Natural killer cell treated with Interleukin-12 subunit alpha and Interleukin-12 subunit beta and Interleukin-15 and Interleukin-18, amount 100 ng/mL, for 72 hours (primary cell): ENCODE measurements around the gene CSF2. TPM values are rescaled to one million over a fixed set of nuclear protein-coding genes. Genes with fewer than 3 reads are reported as not detected.

Experiments used
- ATAC-seq, 2 donors: fragments of 150-1000 bp; cut with Tn5 transposase in 1 of 2; sonication (Bioruptor Pico), chemical (Tn5 transposase) in 1 of 2; 2 replicates each; pipeline ENCODE4 v1.10.0; 2021
- DNase-seq: peaks from one replicate; pipeline ENCODE4 v3.0.0; 2022; ENCODE audit warnings: low spot score
- H3K27ac Mint-ChIP-seq, 2 donors: 1 replicate in 1 of 2; 2 replicates in 1 of 2; pipeline ENCODE4 v1.8.0; 2022; ENCODE audit warnings: mixed read lengths in 2 of 2, mild to moderate bottlenecking in 1 of 2, moderate library complexity in 1 of 2
- H3K27me3 Mint-ChIP-seq, 2 donors: 1 replicate in 1 of 2; 2 replicates in 1 of 2; pipeline ENCODE4 v1.8.0; 2022; ENCODE audit warnings: mixed read lengths in 2 of 2
- H3K36me3 Mint-ChIP-seq: one replicate; pipeline ENCODE4 v1.8.0; 2022; ENCODE audit warnings: mixed read lengths
- H3K4me1 Mint-ChIP-seq, 2 donors: 1 replicate in 1 of 2; 2 replicates in 1 of 2; pipeline ENCODE4 v1.8.0; 2022; ENCODE audit warnings: low read depth in 2 of 2, mixed read lengths in 2 of 2, mild to moderate bottlenecking in 1 of 2
- H3K4me3 Mint-ChIP-seq: one replicate; pipeline ENCODE4 v1.8.0; 2022; ENCODE audit warnings: mixed read lengths
- H3K9me3 Mint-ChIP-seq: 2 replicates; pipeline ENCODE4 v1.8.0; 2022; ENCODE audit warnings: mixed read lengths
- total RNA-seq, 2 donors: library from RNA; stranded (reverse); gene quantifications; one replicate each; pipeline ENCODE4 v1.2.3, GENCODE V29; 2022

Gene CSF2
- total RNA-seq, 2 donors from 2014 or later, result 41.4 to 125 TPM

- ATAC-seq (no peak), DNase-seq (peak; percentile 57)
- no peak overlapping the region for H3K4me3 Mint-ChIP-seq
- no peak overlapping the region for H3K27ac Mint-ChIP-seq
- peaks cover 0 to 2% of the 10 kb centered on the region in 2 donors for H3K27me3 Mint-ChIP-seq
- H3K36me3 Mint-ChIP-seq, result no peaks in the 10 kb centered on the region
- H3K4me1 Mint-ChIP-seq, result peaks cover 42 to 63% of the 10 kb centered on the region in 2 donors
- H3K9me3 Mint-ChIP-seq, result no peaks in the 10 kb centered on the region
Measured at GRCh38 chr5:132067941-132068808, 5.4 kb upstream of the CSF2 start.

GRCh38 chr5:132069561-132069960 lies 4.0 kb upstream of the CSF2 start:
- ATAC-seq (no peak), DNase-seq (peak; percentile 58)
- H3K27me3 Mint-ChIP-seq, result peaks cover 0 to 2% of the 10 kb centered on the region in 2 donors
- no peaks in the 10 kb centered on the region for H3K36me3 Mint-ChIP-seq
- peaks cover 31 to 59% of the 10 kb centered on the region in 2 donors for H3K4me1 Mint-ChIP-seq
- peak overlapping the region in 1 of 2 donors; percentile 55 for H3K27ac Mint-ChIP-seq
- no peaks in the 10 kb centered on the region for H3K9me3 Mint-ChIP-seq
- no peak overlapping the region for H3K4me3 Mint-ChIP-seq

- Mint-ChIP-seq H3K27ac (no peak overlapping the region), H3K4me1 (peaks cover 26 to 59% of the 10 kb centered on the region in 2 donors), H3K36me3 (no peaks in the 10 kb centered on the region), H3K27me3 (peaks cover 0 to 2% of the 10 kb centered on the region in 2 donors), H3K4me3 (no peak overlapping the region), H3K9me3 (no peaks in the 10 kb centered on the region)
- peak; percentile 13 for DNase-seq
- ATAC-seq, result no peak
Measured at GRCh38 chr5:132069994-132070393, 3.6 kb upstream of the CSF2 start.

GRCh38 chr5:132070460-132071337 lies 2.9 kb upstream of the CSF2 start:
- no peaks in the 10 kb centered on the region for H3K36me3 Mint-ChIP-seq
- no peaks in the 10 kb centered on the region for H3K9me3 Mint-ChIP-seq
- H3K4me1 Mint-ChIP-seq, result peaks cover 20 to 53% of the 10 kb centered on the region in 2 donors
- ATAC-seq, result no peak
- H3K4me3 Mint-ChIP-seq, result no peak overlapping the region
- DNase-seq, result peak; percentile 47
- no peak overlapping the region for H3K27ac Mint-ChIP-seq
- peaks cover 0 to 2% of the 10 kb centered on the region in 2 donors for H3K27me3 Mint-ChIP-seq

- no peak for DNase-seq
- Mint-ChIP-seq H3K4me3 (no peak overlapping the region), H3K36me3 (no peaks in the 10 kb centered on the region), H3K27me3 (no peaks in the 10 kb centered on the region), H3K4me1 (peaks cover 20 to 49% of the 10 kb centered on the region in 2 donors), H3K9me3 (no peaks in the 10 kb centered on the region), H3K27ac (peak overlapping the region in 1 of 2 donors; percentile 66)
- ATAC-seq, result no peak
Measured at GRCh38 chr5:132071338-132071707, 2.3 kb upstream of the CSF2 start.

- H3K27me3 Mint-ChIP-seq, result no peaks in the 10 kb centered on the region
- no peaks in the 10 kb centered on the region for H3K9me3 Mint-ChIP-seq
- ATAC-seq (no peak), DNase-seq (no peak)
- no peaks in the 10 kb centered on the region for H3K36me3 Mint-ChIP-seq
- peak overlapping the region in 1 of 2 donors; percentile 66 for H3K27ac Mint-ChIP-seq
- no peak overlapping the region for H3K4me3 Mint-ChIP-seq
- H3K4me1 Mint-ChIP-seq, result peaks cover 20 to 48% of the 10 kb centered on the region in 2 donors
Measured at GRCh38 chr5:132072070-132072469, 1.5 kb upstream of the CSF2 start.

- Mint-ChIP-seq H3K27ac (peak overlapping the region in 1 of 2 donors; percentile 66), H3K4me3 (no peak overlapping the region), H3K9me3 (no peaks in the 10 kb centered on the region), H3K4me1 (peaks cover 20 to 49% of the 10 kb centered on the region in 2 donors), H3K36me3 (no peaks in the 10 kb centered on the region), H3K27me3 (no peaks in the 10 kb centered on the region)
- ATAC-seq (no peak), DNase-seq (no peak)
Measured at GRCh38 chr5:132072528-132072927, 1.1 kb upstream of the CSF2 start.

- Mint-ChIP-seq H3K4me3 (peak overlapping the region; percentile 36), H3K27ac (peak overlapping the region in 1 of 2 donors; percentile 77), H3K9me3 (no peaks in the 10 kb centered on the region), H3K27me3 (no peaks in the 10 kb centered on the region), H3K36me3 (no peaks in the 10 kb centered on the region), H3K4me1 (peaks cover 16 to 44% of the 10 kb centered on the region in 2 donors)
- ATAC-seq, result no peak
- DNase-seq, result no peak
Measured at GRCh38 chr5:132074091-132074771, 642 bp downstream of the CSF2 start.

- H3K9me3 Mint-ChIP-seq, result no peaks in the 10 kb centered on the region
- H3K27me3 Mint-ChIP-seq, result no peaks in the 10 kb centered on the region
- H3K27ac Mint-ChIP-seq, result peak overlapping the region in 1 of 2 donors; percentile 70
- DNase-seq (no peak), ATAC-seq (no peak)
- no peaks in the 10 kb centered on the region for H3K36me3 Mint-ChIP-seq
- peaks cover 13 to 44% of the 10 kb centered on the region in 2 donors for H3K4me1 Mint-ChIP-seq
- H3K4me3 Mint-ChIP-seq, result no peak overlapping the region
Measured at GRCh38 chr5:132074772-132075718, 1.5 kb downstream of the CSF2 start.

- H3K4me1 Mint-ChIP-seq, result peaks cover 12 to 47% of the 10 kb centered on the region in 2 donors
- H3K4me3 Mint-ChIP-seq, result no peak overlapping the region
Measured at GRCh38 chr5:132075719-132076077, 2.1 kb downstream of the CSF2 start.

GRCh38 chr5:132076202-132076830 lies 2.7 kb downstream of the CSF2 start:
- DNase-seq (no peak), ATAC-seq (no peak)
- no peaks in the 10 kb centered on the region for H3K36me3 Mint-ChIP-seq
- no peaks in the 10 kb centered on the region for H3K9me3 Mint-ChIP-seq
- H3K4me3 Mint-ChIP-seq, result no peak overlapping the region
- H3K27me3 Mint-ChIP-seq, result no peaks in the 10 kb centered on the region
- H3K27ac Mint-ChIP-seq, result peak overlapping the region in 1 of 2 donors; percentile 71
- peaks cover 6 to 43% of the 10 kb centered on the region in 2 donors for H3K4me1 Mint-ChIP-seq

More at GRCh38 chr5:132075719-132076077, 2.1 kb downstream of the CSF2 start:
- ATAC-seq, result no peak
- no peak for DNase-seq
- H3K36me3 Mint-ChIP-seq, result no peaks in the 10 kb centered on the region
- H3K27ac Mint-ChIP-seq, result peak overlapping the region in 1 of 2 donors; percentile 70
- no peaks in the 10 kb centered on the region for H3K27me3 Mint-ChIP-seq
- H3K9me3 Mint-ChIP-seq, result no peaks in the 10 kb centered on the region

- Mint-ChIP-seq H3K4me3 (no peak overlapping the region), H3K9me3 (no peaks in the 10 kb centered on the region), H3K27ac (peak overlapping the region in 1 of 2 donors; percentile 71), H3K36me3 (no peaks in the 10 kb centered on the region), H3K27me3 (no peaks in the 10 kb centered on the region), H3K4me1 (peaks cover 4 to 43% of the 10 kb centered on the region in 2 donors)
- ATAC-seq (no peak), DNase-seq (no peak)
Measured at GRCh38 chr5:132076983-132077382, 3.4 kb downstream of the CSF2 start.
